Breast epithelium (tissue), 3 donors: ENCODE data around the gene RASEF.

Source experiments
- POLR2A ChIP-seq: fragments of 450-650 bp; IDR thresholded peaks from one replicate; pipeline ENCODE4 v1.6.1; 2016; ENCODE audit warnings: antibody characterized with exemption, mild to moderate bottlenecking, moderate library complexity
- TF ChIP-seq, protein P1 (sequence below), 3 donors: fragments of 450-650 bp; IDR thresholded peaks; one replicate each; pipeline ENCODE4 v1.5.1; 2016 to 2017; ENCODE audit warnings: antibody characterized with exemption in 3 of 3, mild to moderate bottlenecking in 3 of 3, moderate library complexity in 3 of 3

DNA sequence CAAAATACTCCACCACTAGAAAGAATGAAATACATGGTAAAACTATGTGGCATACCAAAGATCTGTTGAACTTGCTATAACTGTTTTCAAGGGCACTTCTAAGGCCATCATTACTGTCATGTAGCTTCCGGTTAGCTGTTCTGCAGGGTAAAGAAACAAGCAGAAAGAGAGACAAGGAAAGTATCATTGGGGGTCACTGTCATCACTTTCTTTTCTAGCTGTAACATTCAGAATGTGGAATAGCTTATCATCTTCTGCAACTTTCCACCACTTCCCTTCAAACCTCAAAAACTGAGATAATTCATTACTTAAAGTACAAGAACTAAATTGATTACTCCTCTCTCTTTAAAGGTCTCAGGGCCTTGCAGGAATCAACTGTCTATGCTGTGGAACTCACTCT is 57.6 kb downstream of the RASEF start:
- TF ChIP-seq, protein P1, sequence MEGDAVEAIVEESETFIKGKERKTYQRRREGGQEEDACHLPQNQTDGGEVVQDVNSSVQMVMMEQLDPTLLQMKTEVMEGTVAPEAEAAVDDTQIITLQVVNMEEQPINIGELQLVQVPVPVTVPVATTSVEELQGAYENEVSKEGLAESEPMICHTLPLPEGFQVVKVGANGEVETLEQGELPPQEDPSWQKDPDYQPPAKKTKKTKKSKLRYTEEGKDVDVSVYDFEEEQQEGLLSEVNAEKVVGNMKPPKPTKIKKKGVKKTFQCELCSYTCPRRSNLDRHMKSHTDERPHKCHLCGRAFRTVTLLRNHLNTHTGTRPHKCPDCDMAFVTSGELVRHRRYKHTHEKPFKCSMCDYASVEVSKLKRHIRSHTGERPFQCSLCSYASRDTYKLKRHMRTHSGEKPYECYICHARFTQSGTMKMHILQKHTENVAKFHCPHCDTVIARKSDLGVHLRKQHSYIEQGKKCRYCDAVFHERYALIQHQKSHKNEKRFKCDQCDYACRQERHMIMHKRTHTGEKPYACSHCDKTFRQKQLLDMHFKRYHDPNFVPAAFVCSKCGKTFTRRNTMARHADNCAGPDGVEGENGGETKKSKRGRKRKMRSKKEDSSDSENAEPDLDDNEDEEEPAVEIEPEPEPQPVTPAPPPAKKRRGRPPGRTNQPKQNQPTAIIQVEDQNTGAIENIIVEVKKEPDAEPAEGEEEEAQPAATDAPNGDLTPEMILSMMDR (IDR thresholded peaks at IDR 0.05) = no peak
- TF ChIP-seq POLR2A = no peak
